Spleen (tissue), 11 donors: ENCODE results near the gene MRAP. TPM values are rescaled to one million over a fixed set of nuclear protein-coding genes. Genes with fewer than 3 reads are reported as not detected.

Experiments used
- DNase-seq: peaks from one replicate; pipeline ENCODE4 v3.0.0-alpha.2; 2020
- H3K27ac ChIP-seq, 8 donors: fragments of 200-600 bp; sonication (generic) in 7 of 8; 1 replicate in 4 of 8; 2 replicates in 4 of 8; pipeline versions ENCODE4 v1.5.0 to v1.8.0; 2016 to 2021; ENCODE audit warnings: inconsistent platforms in 4 of 8, mild to moderate bottlenecking in 4 of 8, moderate library complexity in 1 of 8
- H3K27me3 ChIP-seq, 7 donors: fragments of 200-600 bp; sonication (generic) in 6 of 7; replicated peaks in 1 of 7; 1 replicate in 4 of 7; 2 replicates in 3 of 7; pipeline versions ENCODE4 v1.5.0 to v1.8.0; 2016 to 2021; ENCODE audit warnings: inconsistent platforms in 3 of 7, mild to moderate bottlenecking in 1 of 7
- H3K36me3 ChIP-seq, 6 donors: fragments of 200-600 bp; sonication (generic) in 5 of 6; 1 replicate in 4 of 6; 2 replicates in 2 of 6; pipeline versions ENCODE4 v1.5.0 to v1.8.0; 2016 to 2021; ENCODE audit warnings: inconsistent platforms in 2 of 6
- H3K4me1 ChIP-seq, 6 donors: fragments of 200-600 bp; sonication (generic) in 5 of 6; 1 replicate in 3 of 6; 2 replicates in 3 of 6; pipeline versions ENCODE4 v1.5.0 to v1.8.0; 2016 to 2021; ENCODE audit warnings: inconsistent platforms in 3 of 6
- H3K4me3 ChIP-seq, 8 donors: fragments of 200-600 bp; sonication (generic) in 7 of 8; 1 replicate in 4 of 8; 2 replicates in 4 of 8; pipeline versions ENCODE4 v1.5.0 to v1.8.0; 2016 to 2021; ENCODE audit warnings: inconsistent platforms in 4 of 8, mild to moderate bottlenecking in 4 of 8, moderate library complexity in 2 of 8
- H3K9me3 ChIP-seq, 8 donors: fragments of 200-600 bp; sonication (generic) in 7 of 8; 1 replicate in 4 of 8; 2 replicates in 4 of 8; pipeline versions ENCODE4 v1.5.0 to v1.8.0; 2016 to 2021; ENCODE audit warnings: inconsistent platforms in 4 of 8
- CTCF ChIP-seq, 11 experiments: fragments of 200-600 bp in 7 of 11; fragments of 450-650 bp in 4 of 11; sonication (generic) in 4 of 11; IDR thresholded peaks in 8 of 11; conservative IDR thresholded peaks in 3 of 11; 1 replicate in 7 of 11; 2 replicates in 4 of 11; pipeline versions ENCODE4 v1.4.0 to v1.8.0; 2016 to 2021; ENCODE audit warnings: antibody characterized with exemption in 11 of 11, inconsistent platforms in 4 of 11, mild to moderate bottlenecking in 1 of 11
- POLR2A ChIP-seq, 3 donors: fragments of 450-650 bp; IDR thresholded peaks; one replicate each; pipeline ENCODE4 v1.5.1; 2017; ENCODE audit warnings: antibody characterized with exemption in 3 of 3, mild to moderate bottlenecking in 1 of 3
- POLR2AphosphoS5 ChIP-seq, 3 donors: sonication (generic); formaldehyde crosslinking; IDR thresholded peaks; one replicate each; pipeline ENCODE4 v1.5.1; 2017; ENCODE audit warnings: antibody characterized with exemption in 3 of 3
- WGBS, 5 donors: extraction: QIAGEN DNeasy Blood & Tissue Kit in 3 of 5; methylation state at CpG; one replicate each; pipeline versions ENCODE4 v1.1.5 to v1.1.7; 2013 to 2018; 5-methylcytosine and 5-hydroxymethylcytosine counted together
- intact Hi-C: fragments of 100-400 bp; cut with DNase I; formaldehyde crosslinking; loops from one replicate; pipeline ENCODE4 v1.15.0; 2023; ENCODE audit warnings: low total_unique reads
- polyA plus RNA-seq, 3 donors: library from polyadenylated mRNA; stranded (reverse); fragments of 200-250 nt; gene quantifications; one replicate each; pipeline ENCODE4 v1.2.1, GENCODE V29; 2013
- total RNA-seq, 7 donors: library from RNA; depleted of rRNA in 3 of 7; stranded (reverse); fragments of >200 nt in 3 of 7; fragmentation: NEBNext Ultra II Directional in 4 of 7; extraction: Animal tissue kit (Norgen Biotek cat#: 25700) in 4 of 7; gene quantifications; one replicate each; pipeline versions ENCODE4 v1.1.0 to v1.2.1, GENCODE V29; 2016 to 2021
- donor health status: healthy with polysubstance abuse.
- donor health status: DM: no; HTN: no; CAD: no; lungs with moderate emphysema.
- donor health status: DM: no; HTN: no; CAD: no.
- donor health status: Bipolar disorder and iron deficiency.
- donor health status: healthy.
- donor health status: DM: no; HTN: no; CAD: no.
- donor health status: DM: yes; HTN: yes; CAD: no.

The MRAP gene
- total and polyA plus RNA-seq, 10 donors = 0.09 TPM; not detected in 9

DNA sequence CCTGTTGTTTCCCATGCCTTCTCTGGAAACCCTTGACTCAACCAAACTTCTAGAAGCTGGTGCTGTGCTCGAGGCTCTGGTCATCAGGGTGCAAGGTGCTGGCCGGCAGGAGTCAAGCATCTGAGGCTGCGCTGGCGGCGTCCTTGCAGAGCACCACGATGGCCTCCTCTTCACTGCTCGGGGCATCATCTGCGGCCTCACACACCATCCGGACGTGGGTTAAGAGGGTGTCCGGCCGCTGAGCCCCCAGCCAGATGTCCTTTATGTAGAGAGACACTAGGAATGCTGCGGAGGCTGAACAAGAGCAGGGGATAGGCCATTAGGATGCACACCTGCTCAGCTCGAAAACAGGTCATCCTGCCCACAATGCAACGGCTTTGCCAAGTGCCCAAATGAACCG is 16.2 kb downstream of the MRAP start:
- H3K9me3 ChIP-seq = no peaks in the 10 kb centered on the region
- H3K4me1 ChIP-seq = no peaks in the 10 kb centered on the region
- peaks cover 0 to 98% (median 65%) of the 10 kb centered on the region in 6 donors for H3K36me3 ChIP-seq
- intact Hi-C loops = no loop called here
- no peak overlapping the region for H3K27ac ChIP-seq
- DNase-seq = no peak
- no peak overlapping the region for H3K4me3 ChIP-seq
- no peaks in the 10 kb centered on the region for H3K27me3 ChIP-seq
- TF ChIP-seq POLR2A (IDR thresholded peaks at IDR 0.05) (no peak), CTCF (IDR thresholded peaks at IDR 0.05 in 8 of 11, conservative IDR thresholded peaks at IDR 0.05 in 3 of 11) (no peak), POLR2AphosphoS5 (IDR thresholded peaks at IDR 0.05) (no peak)
- WGBS, 5 donors = 91 to 97% (median 95%) methylated on average over 8 to 16 of the region's 16 CpGs

DNA sequence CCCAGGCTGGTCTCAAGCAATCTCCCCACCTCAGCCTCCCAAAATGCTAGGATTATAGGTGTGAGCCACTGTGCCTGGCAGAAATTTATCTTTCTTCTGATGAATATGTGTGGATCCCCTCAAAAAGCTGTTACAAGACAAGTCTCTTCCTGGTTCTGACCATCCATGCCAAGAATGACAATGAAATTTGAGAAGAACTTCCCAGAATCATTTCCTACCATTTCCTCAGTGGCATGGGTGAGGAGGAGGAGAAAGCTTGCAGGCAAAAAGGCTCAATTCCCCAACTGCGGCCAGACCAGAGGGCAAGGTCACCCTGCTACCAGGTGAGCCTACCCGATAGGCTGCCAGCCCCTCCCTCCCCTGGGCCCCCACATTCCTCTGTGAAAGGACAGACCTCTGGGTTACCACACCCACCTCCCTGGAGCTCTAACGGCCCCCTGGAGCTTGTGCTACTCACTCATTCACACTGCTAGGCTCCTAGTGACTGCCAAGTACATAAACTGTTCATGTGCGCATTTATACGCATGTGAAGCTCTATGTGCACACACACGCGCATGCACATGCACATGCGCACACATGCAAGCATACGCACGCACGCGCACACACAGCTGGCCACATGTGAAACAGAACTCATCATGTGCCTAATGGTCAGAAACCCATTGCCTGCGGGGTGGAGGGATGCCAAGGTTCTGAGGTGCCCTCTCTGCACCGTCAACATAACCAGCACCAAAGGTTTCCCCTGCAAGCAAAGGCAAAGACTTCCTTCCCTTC is 17.0 kb downstream of the MRAP start:
- no peak overlapping the region for H3K4me3 ChIP-seq
- intact Hi-C loops = no loop called here
- H3K36me3 ChIP-seq = peaks cover 0 to 100% (median 73%) of the 10 kb centered on the region in 6 donors
- no peak overlapping the region for H3K27ac ChIP-seq
- H3K9me3 ChIP-seq = no peaks in the 10 kb centered on the region
- no peak for DNase-seq
- no peak for TF ChIP-seq CTCF (IDR thresholded peaks at IDR 0.05 in 8 of 11, conservative IDR thresholded peaks at IDR 0.05 in 3 of 11)
- no peak for TF ChIP-seq POLR2A (IDR thresholded peaks at IDR 0.05)
- no peak for TF ChIP-seq POLR2AphosphoS5 (IDR thresholded peaks at IDR 0.05)
- no peaks in the 10 kb centered on the region for H3K4me1 ChIP-seq
- no peaks in the 10 kb centered on the region for H3K27me3 ChIP-seq
- 90 to 95% (median 92%) methylated on average over 14 of the region's 14 CpGs for WGBS, 5 donors

GRCh38 chr21:32316361-32317215 is 17.9 kb downstream of the MRAP start:
- DNase-seq = no peak
- no peaks in the 10 kb centered on the region for H3K4me1 ChIP-seq
- no peaks in the 10 kb centered on the region for H3K27me3 ChIP-seq
- intact Hi-C loops = no loop called here
- H3K9me3 ChIP-seq = no peaks in the 10 kb centered on the region
- peaks cover 0 to 100% (median 81%) of the 10 kb centered on the region in 6 donors for H3K36me3 ChIP-seq
- H3K27ac ChIP-seq = no peak overlapping the region
- no peak overlapping the region for H3K4me3 ChIP-seq
- TF ChIP-seq POLR2A (IDR thresholded peaks at IDR 0.05) = no peak
- TF ChIP-seq POLR2AphosphoS5 (IDR thresholded peaks at IDR 0.05) = no peak
- no peak for TF ChIP-seq CTCF (IDR thresholded peaks at IDR 0.05 in 8 of 11, conservative IDR thresholded peaks at IDR 0.05 in 3 of 11)
- WGBS, 5 donors = 95 to 98% (median 95%) methylated on average over 15 to 22 of the region's 22 CpGs

DNA sequence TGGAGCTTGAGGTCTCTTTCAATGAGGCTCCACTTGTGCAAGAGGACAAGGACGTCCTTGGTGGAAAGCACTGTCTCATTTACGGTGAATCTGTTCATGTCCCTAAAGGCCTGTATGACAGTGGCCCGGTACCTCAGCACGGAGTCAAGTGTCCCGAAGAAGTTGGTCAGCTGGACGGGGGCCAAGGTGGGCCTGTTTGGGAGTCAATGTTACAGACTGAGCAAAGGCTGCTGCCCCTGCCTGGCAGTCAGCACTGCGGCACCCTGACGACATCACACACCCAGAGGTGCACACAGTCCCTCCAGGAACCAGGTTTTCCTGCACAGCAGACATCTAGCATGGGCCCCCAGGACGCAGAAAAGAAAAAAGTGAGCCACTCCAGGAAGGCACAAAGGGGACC is 19.1 kb downstream of the MRAP start:
- TF ChIP-seq CTCF (IDR thresholded peaks at IDR 0.05 in 8 of 11, conservative IDR thresholded peaks at IDR 0.05 in 3 of 11) (no peak), POLR2AphosphoS5 (IDR thresholded peaks at IDR 0.05) (no peak), POLR2A (IDR thresholded peaks at IDR 0.05) (no peak)
- no peak overlapping the region for H3K4me3 ChIP-seq
- 83 to 98% (median 94%) methylated on average over 7 to 9 of the region's 9 CpGs for WGBS, 5 donors
- no peaks in the 10 kb centered on the region for H3K27me3 ChIP-seq
- no peak overlapping the region for H3K27ac ChIP-seq
- no peaks in the 10 kb centered on the region for H3K4me1 ChIP-seq
- no peak for DNase-seq
- intact Hi-C loops = no loop called here
- peaks cover 0 to 100% (median 84%) of the 10 kb centered on the region in 6 donors for H3K36me3 ChIP-seq
- H3K9me3 ChIP-seq = no peaks in the 10 kb centered on the region
